HEK293T (cell line): ENCODE results near the gene ZBTB44.
"Not testable (repeated sequence)": the region's sequence is repeated elsewhere in the genome, so short reads cannot be mapped to it uniquely, and the experiment has no call there.

Experiments used
- FOXK2 ChIP-seq: fragments of 450-650 bp; IDR thresholded peaks from 2 replicates; pipeline ENCODE4 v1.6.1; 2016; ENCODE audit warnings: mild to moderate bottlenecking
- TF ChIP-seq, protein P1 (sequence below): fragments of 450-650 bp; IDR thresholded peaks from 2 replicates; pipeline ENCODE4 v1.6.1; 2016

GRCh38 chr11:130331397-130331796 lies 16.7 kb upstream of the ZBTB44 start:
- not testable (repeated sequence) for TF ChIP-seq FOXK2
- TF ChIP-seq, protein P1, sequence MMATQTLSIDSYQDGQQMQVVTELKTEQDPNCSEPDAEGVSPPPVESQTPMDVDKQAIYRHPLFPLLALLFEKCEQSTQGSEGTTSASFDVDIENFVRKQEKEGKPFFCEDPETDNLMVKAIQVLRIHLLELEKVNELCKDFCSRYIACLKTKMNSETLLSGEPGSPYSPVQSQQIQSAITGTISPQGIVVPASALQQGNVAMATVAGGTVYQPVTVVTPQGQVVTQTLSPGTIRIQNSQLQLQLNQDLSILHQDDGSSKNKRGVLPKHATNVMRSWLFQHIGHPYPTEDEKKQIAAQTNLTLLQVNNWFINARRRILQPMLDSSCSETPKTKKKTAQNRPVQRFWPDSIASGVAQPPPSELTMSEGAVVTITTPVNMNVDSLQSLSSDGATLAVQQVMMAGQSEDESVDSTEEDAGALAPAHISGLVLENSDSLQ, result not testable (repeated sequence)
